Astrocyte (in vitro differentiated cells and primary cell): ENCODE data around the gene NPTN. TPM values are rescaled to one million over a fixed set of nuclear protein-coding genes. Genes with fewer than 3 reads are reported as not detected.

Experiments
- DNase-seq: peaks from one replicate; pipeline ENCODE4 v3.0.0-alpha.2; 2010; ENCODE audit warnings: low read depth
- FAIRE-seq: peaks from 2 replicates; lab custom pipeline; 2011; peaks lifted over from hg19 to GRCh38; lab: Jason Lieb, UNC
- H2AFZ ChIP-seq: 2 replicates; pipeline ENCODE4 v1.6.0; 2012; ENCODE audit warnings: low read depth, low read length, inconsistent platforms
- H3K27ac ChIP-seq: 2 replicates; pipeline ENCODE4 v1.5.1; 2011; ENCODE audit warnings: low read depth, low read length, inconsistent platforms
- H3K27me3 ChIP-seq: 2 replicates; pipeline ENCODE4 v1.6.0; 2011; ENCODE audit warnings: low read length, inconsistent platforms; ENCODE audit not compliant: insufficient read depth
- H3K36me3 ChIP-seq: 2 replicates; pipeline ENCODE4 v1.5.1; 2011; ENCODE audit warnings: low read length, inconsistent platforms; ENCODE audit not compliant: insufficient read depth
- H3K4me1 ChIP-seq: 2 replicates; pipeline ENCODE4 v1.5.1; 2011; ENCODE audit warnings: low read length, inconsistent platforms; ENCODE audit not compliant: insufficient read depth
- H3K4me2 ChIP-seq: 2 replicates; pipeline ENCODE4 v1.6.0; 2012; ENCODE audit warnings: low read length, inconsistent platforms
- H3K4me3 ChIP-seq: 2 replicates; pipeline ENCODE4 v1.5.1; 2011; ENCODE audit warnings: low read depth, mild to moderate bottlenecking, low read length, inconsistent platforms; ENCODE audit not compliant: insufficient read depth
- H3K79me2 ChIP-seq: 2 replicates; pipeline ENCODE4 v1.6.0; 2012; ENCODE audit warnings: mild to moderate bottlenecking, low read length, inconsistent platforms; ENCODE audit not compliant: insufficient read depth
- H3K9ac ChIP-seq: 2 replicates; pipeline ENCODE4 v1.6.0; 2012; ENCODE audit warnings: mild to moderate bottlenecking, low read length, inconsistent platforms
- H3K9me3 ChIP-seq: 2 replicates; pipeline ENCODE4 v1.5.1; 2012; ENCODE audit warnings: low read depth, mild to moderate bottlenecking, low read length, inconsistent platforms; ENCODE audit not compliant: insufficient read depth
- H4K20me1 ChIP-seq: 2 replicates; pipeline ENCODE4 v1.6.0; 2012; ENCODE audit warnings: low read length, inconsistent platforms; ENCODE audit not compliant: insufficient read depth
- H3K27ac Mint-ChIP-seq: one replicate; pipeline ENCODE4 v1.8.0; 2021; ENCODE audit warnings: mild to moderate bottlenecking, mixed read lengths; ENCODE audit not compliant: unreplicated experiment
- H3K27me3 Mint-ChIP-seq: one replicate; pipeline ENCODE4 v1.8.0; 2021; ENCODE audit warnings: low read depth, mixed read lengths; ENCODE audit not compliant: unreplicated experiment
- H3K36me3 Mint-ChIP-seq: one replicate; pipeline ENCODE4 v1.8.0; 2021; ENCODE audit warnings: low read depth, mixed read lengths; ENCODE audit not compliant: unreplicated experiment
- H3K4me1 Mint-ChIP-seq: one replicate; pipeline ENCODE4 v1.8.0; 2021; ENCODE audit warnings: low read depth, mixed read lengths; ENCODE audit not compliant: unreplicated experiment
- H3K4me3 Mint-ChIP-seq: one replicate; pipeline ENCODE4 v1.8.0; 2021; ENCODE audit warnings: mild to moderate bottlenecking, moderate library complexity, mixed read lengths; ENCODE audit not compliant: unreplicated experiment
- H3K9me3 Mint-ChIP-seq: one replicate; pipeline ENCODE4 v1.8.0; 2021; ENCODE audit warnings: mild to moderate bottlenecking, mixed read lengths; ENCODE audit not compliant: unreplicated experiment
- EZH2 ChIP-seq: IDR thresholded peaks from 2 replicates; pipeline ENCODE4 v1.6.1; 2012; ENCODE audit warnings: mild to moderate bottlenecking, low read length, inconsistent platforms; ENCODE audit not compliant: insufficient read depth
- total RNA-seq: library from RNA; stranded (reverse); gene quantifications from 2 replicates; pipeline ENCODE4 v1.2.1, GENCODE V29; 2021
- TF ChIP-seq, protein P1 (sequence below): IDR thresholded peaks from 2 replicates; pipeline ENCODE4 v1.5.1; 2011; ENCODE audit warnings: low read depth, mild to moderate bottlenecking, inconsistent platforms, low read length, moderate library complexity; ENCODE audit not compliant: insufficient read depth

The NPTN gene
- total RNA-seq, 1 donor from 2014 or later, result 281 TPM

DNA sequence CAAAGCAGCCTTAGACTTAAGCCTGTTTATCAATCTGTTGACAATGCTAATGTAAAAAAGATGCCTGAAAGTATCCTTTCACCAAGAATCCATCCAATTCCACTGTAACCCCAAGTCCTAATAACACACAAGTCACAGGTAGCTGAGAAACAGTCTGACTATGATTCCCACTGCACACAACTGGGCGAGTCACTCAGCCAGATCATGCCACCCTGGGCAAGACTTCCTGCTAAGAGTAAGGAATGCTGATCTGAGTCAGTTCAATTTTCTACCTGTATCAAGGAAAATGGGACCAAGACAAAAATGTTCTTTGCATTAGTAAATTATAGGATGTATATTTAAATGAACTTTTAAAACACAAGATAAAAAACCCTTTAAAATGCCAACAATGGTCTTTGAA, 33.3 kb downstream of the NPTN start:
- peaks cover 8% of the 10 kb centered on the region for H3K36me3 Mint-ChIP-seq
- no peaks in the 10 kb centered on the region for H3K27me3 Mint-ChIP-seq
- peak overlapping the region; percentile 88 for H3K27ac Mint-ChIP-seq
- H3K36me3 ChIP-seq, result no peaks in the 10 kb centered on the region
- peaks cover 99% of the 10 kb centered on the region for H3K79me2 ChIP-seq
- H3K4me3 ChIP-seq, result no peak overlapping the region
- H3K4me3 Mint-ChIP-seq, result peak overlapping the region; percentile 60
- DNase-seq, result peak; percentile 19
- H3K9ac ChIP-seq, result no peak overlapping the region
- H3K9me3 ChIP-seq, result no peaks in the 10 kb centered on the region
- peaks cover 27% of the 10 kb centered on the region for H3K4me1 ChIP-seq
- no peak overlapping the region for H2AFZ ChIP-seq
- H3K27ac ChIP-seq, result peak overlapping the region; percentile 10
- no peaks in the 10 kb centered on the region for H3K9me3 Mint-ChIP-seq
- TF ChIP-seq EZH2, result no peak
- TF ChIP-seq, protein P1, sequence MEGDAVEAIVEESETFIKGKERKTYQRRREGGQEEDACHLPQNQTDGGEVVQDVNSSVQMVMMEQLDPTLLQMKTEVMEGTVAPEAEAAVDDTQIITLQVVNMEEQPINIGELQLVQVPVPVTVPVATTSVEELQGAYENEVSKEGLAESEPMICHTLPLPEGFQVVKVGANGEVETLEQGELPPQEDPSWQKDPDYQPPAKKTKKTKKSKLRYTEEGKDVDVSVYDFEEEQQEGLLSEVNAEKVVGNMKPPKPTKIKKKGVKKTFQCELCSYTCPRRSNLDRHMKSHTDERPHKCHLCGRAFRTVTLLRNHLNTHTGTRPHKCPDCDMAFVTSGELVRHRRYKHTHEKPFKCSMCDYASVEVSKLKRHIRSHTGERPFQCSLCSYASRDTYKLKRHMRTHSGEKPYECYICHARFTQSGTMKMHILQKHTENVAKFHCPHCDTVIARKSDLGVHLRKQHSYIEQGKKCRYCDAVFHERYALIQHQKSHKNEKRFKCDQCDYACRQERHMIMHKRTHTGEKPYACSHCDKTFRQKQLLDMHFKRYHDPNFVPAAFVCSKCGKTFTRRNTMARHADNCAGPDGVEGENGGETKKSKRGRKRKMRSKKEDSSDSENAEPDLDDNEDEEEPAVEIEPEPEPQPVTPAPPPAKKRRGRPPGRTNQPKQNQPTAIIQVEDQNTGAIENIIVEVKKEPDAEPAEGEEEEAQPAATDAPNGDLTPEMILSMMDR, result no peak
- peaks cover 49% of the 10 kb centered on the region for H3K4me1 Mint-ChIP-seq
- H4K20me1 ChIP-seq, result peaks cover 99% of the 10 kb centered on the region
- no peaks in the 10 kb centered on the region for H3K27me3 ChIP-seq
- H3K4me2 ChIP-seq, result no peak overlapping the region
- FAIRE-seq, result no peak

DNA sequence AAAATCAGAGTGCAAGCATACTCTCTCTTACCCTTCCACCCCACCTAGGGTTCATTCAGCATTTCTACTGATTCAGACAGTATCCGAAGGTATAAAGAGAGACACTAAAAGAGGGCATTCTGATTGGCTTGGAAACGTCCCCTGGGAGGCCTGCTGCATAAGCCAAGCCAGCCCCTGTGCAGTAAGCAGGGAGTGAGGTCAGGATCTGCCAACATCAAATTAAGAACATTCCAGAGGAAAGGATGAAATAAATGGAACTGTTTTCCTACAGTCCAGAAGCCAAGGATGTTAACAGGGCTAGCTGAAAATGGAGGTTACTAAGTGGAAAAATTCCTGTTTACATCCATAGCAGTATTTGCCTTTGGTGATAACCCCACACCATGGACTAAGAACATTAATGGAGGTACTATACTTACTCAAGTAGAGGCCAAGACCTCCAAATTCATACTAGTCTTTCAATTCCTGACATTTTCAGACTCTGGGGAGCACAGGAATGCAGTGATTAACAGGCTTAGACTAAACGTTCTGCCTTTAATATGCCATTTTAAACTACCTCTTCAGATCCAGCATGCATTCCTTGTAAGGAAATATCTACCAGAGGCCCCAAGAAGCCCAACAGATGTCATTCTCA, 34.5 kb downstream of the NPTN start:
- no peaks in the 10 kb centered on the region for H3K27me3 ChIP-seq
- H3K9me3 Mint-ChIP-seq, result no peaks in the 10 kb centered on the region
- H3K4me3 Mint-ChIP-seq, result peak overlapping the region; percentile 11
- H3K36me3 Mint-ChIP-seq, result peaks cover 7% of the 10 kb centered on the region
- H3K4me3 ChIP-seq, result no peak overlapping the region
- H3K36me3 ChIP-seq, result no peaks in the 10 kb centered on the region
- peaks cover 27% of the 10 kb centered on the region for H3K4me1 ChIP-seq
- H3K4me2 ChIP-seq, result no peak overlapping the region
- H4K20me1 ChIP-seq, result peaks cover 99% of the 10 kb centered on the region
- peaks cover 50% of the 10 kb centered on the region for H3K4me1 Mint-ChIP-seq
- no peak overlapping the region for H2AFZ ChIP-seq
- no peaks in the 10 kb centered on the region for H3K27me3 Mint-ChIP-seq
- H3K79me2 ChIP-seq, result peaks cover 99% of the 10 kb centered on the region
- FAIRE-seq, result no peak
- H3K9me3 ChIP-seq, result no peaks in the 10 kb centered on the region
- TF ChIP-seq, protein P1, result no peak
- no peak for TF ChIP-seq EZH2
- peak overlapping the region; percentile 96 for H3K27ac Mint-ChIP-seq
- DNase-seq, result peak; percentile 55
- H3K9ac ChIP-seq, result no peak overlapping the region
- H3K27ac ChIP-seq, result no peak overlapping the region

DNA sequence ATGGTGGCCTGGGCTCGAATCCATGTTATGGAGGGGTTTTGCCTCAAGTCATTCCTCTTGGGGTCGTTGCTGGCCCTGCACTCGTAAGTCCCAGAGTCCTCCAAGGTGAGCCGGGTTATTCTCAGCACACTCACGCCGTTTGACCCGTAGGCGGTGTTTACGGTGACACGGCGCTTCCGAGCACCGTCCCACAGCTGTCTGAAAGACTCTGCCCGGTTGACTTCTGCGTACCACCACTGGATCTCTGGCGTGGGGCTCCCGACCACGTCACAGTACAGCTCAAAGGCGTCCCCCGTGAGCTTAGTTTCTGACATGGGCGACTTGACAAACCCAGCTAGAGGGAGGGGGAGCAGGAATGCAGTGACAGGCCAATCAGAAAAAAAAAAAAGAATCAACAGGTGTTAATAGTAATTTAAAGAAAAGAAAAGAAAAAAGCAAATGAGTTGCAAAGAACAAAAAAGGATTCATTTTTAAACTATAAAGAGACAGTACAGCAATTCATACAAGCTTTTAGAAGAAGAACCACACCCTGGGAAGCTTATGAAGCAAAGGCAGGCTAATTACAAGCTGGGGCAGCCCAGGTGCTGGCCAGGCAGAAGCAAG, 36.1 kb downstream of the NPTN start:
- peaks cover 57% of the 10 kb centered on the region for H3K4me1 Mint-ChIP-seq
- H3K27ac Mint-ChIP-seq, result peak overlapping the region; percentile 63
- peaks cover 99% of the 10 kb centered on the region for H4K20me1 ChIP-seq
- TF ChIP-seq, protein P1, result no peak
- TF ChIP-seq EZH2, result no peak
- no peaks in the 10 kb centered on the region for H3K36me3 ChIP-seq
- no peak overlapping the region for H3K9ac ChIP-seq
- H3K9me3 Mint-ChIP-seq, result no peaks in the 10 kb centered on the region
- peaks cover 99% of the 10 kb centered on the region for H3K79me2 ChIP-seq
- DNase-seq (no peak), FAIRE-seq (no peak)
- H3K9me3 ChIP-seq, result no peaks in the 10 kb centered on the region
- no peak overlapping the region for H3K4me3 ChIP-seq
- H3K36me3 Mint-ChIP-seq, result peaks cover 7% of the 10 kb centered on the region
- H3K4me1 ChIP-seq, result peaks cover 21% of the 10 kb centered on the region
- H3K4me3 Mint-ChIP-seq, result no peak overlapping the region
- no peak overlapping the region for H3K4me2 ChIP-seq
- no peaks in the 10 kb centered on the region for H3K27me3 ChIP-seq
- H3K27ac ChIP-seq, result no peak overlapping the region
- no peak overlapping the region for H2AFZ ChIP-seq
- no peaks in the 10 kb centered on the region for H3K27me3 Mint-ChIP-seq
